A549 (cell line): ENCODE results near the gene PUM1. TPM values are rescaled to one million over a fixed set of nuclear protein-coding genes. Genes with fewer than 3 reads are reported as not detected.

Source experiments
- ATAC-seq, 2 experiments: fragments of 200-7000 bp in 1 of 2; fragments of >200 bp in 1 of 2; cut with Nextera tagmentation in 1 of 2; cut with Tn5 transposase in 1 of 2; 3 replicates each; pipeline versions ENCODE4 v1.8.0 to v1.9.1; 2018 to 2020; ENCODE audit warnings: mild to moderate bottlenecking in 1 of 2, moderate library complexity in 1 of 2
- CTCF ChIA-PET: fragments of 300-600 bp; sonication (Branson Sonifier 250); formaldehyde crosslinking; extraction: SDS; loops from one replicate; lab custom pipeline; 2021; ENCODE audit warnings: antibody characterized with exemption, inconsistent platforms; lab: Yijun Ruan, JAX
- POLR2A ChIA-PET: fragments of 350-600 bp; formaldehyde crosslinking; extraction: SDS; loops from one replicate; lab custom pipeline; 2021; ENCODE audit warnings: antibody characterized with exemption, inconsistent platforms; lab: Yijun Ruan, JAX
- DNase-seq, 2 experiments: peaks; one replicate each; pipeline versions ENCODE4 v3.0.0 to v3.0.0-alpha.2; 2011 to 2016; ENCODE audit warnings: low read depth in 1 of 2, low spot score in 1 of 2
- FAIRE-seq: peaks from 2 replicates; lab custom pipeline; 2011; peaks lifted over from hg19 to GRCh38; lab: Jason Lieb, UNC
- H3K27ac ChIP-seq, 2 experiments: fragments of >200 bp; sonication (Bioruptor Twin); formaldehyde crosslinking; 3 replicates each; pipeline ENCODE4 v1.5.1; 2016 to 2017
- H3K4me1 ChIP-seq: fragments of >200 bp; sonication (Bioruptor Twin); formaldehyde crosslinking; 3 replicates; pipeline ENCODE4 v1.6.1; 2016
- H3K4me2 ChIP-seq: fragments of >200 bp; sonication (Bioruptor Twin); formaldehyde crosslinking; 3 replicates; pipeline ENCODE4 v1.6.1; 2016
- H3K4me3 ChIP-seq: fragments of >200 bp; sonication (Bioruptor Twin); formaldehyde crosslinking; 3 replicates; pipeline ENCODE4 v1.5.1; 2016
- H3K9me3 ChIP-seq: fragments of >200 bp; sonication (Bioruptor Twin); formaldehyde crosslinking; 3 replicates; pipeline ENCODE4 v1.6.1; 2016
- BCL3 ChIP-seq: fragments of >200 bp; sonication (Bioruptor Twin); formaldehyde crosslinking; IDR thresholded peaks from 3 replicates; pipeline ENCODE4 v1.6.1; 2016
- BHLHE40 ChIP-seq: IDR thresholded peaks from 2 replicates; pipeline ENCODE4 v1.6.1; 2012; ENCODE audit warnings: low read depth, low read length, inconsistent platforms
- CBX8 ChIP-seq: fragments of 200-600 bp; sonication (generic); IDR thresholded peaks from 2 replicates; pipeline ENCODE4 v1.6.1; 2016
- CHD2 ChIP-seq: fragments of 150-350 bp; IDR thresholded peaks from 2 replicates; pipeline ENCODE4 v1.6.1; 2014; ENCODE audit warnings: low read length; ENCODE audit not compliant: partially characterized antibody
- CTCF ChIP-seq: fragments of >200 bp; sonication (Bioruptor Twin); formaldehyde crosslinking; IDR thresholded peaks from 3 replicates; pipeline ENCODE4 v1.5.1; 2016
- EP300 ChIP-seq, 2 experiments: fragments of >200 bp; sonication (Bioruptor Twin); formaldehyde crosslinking; IDR thresholded peaks; 2 replicates in 1 of 2; 3 replicates in 1 of 2; pipeline ENCODE4 v1.6.1; 2016 to 2017
- ESRRA ChIP-seq: fragments of 150-350 bp; IDR thresholded peaks from 2 replicates; pipeline ENCODE4 v1.6.1; 2014; ENCODE audit warnings: mild to moderate bottlenecking, low read length, borderline replicate concordance
- FOXS1 ChIP-seq: fragments of 250-450 bp; sonication (Bioruptor Pico); IDR thresholded peaks from 2 replicates; pipeline ENCODE4 v1.5.0; 2020; ENCODE audit warnings: mild to moderate bottlenecking, moderate library complexity
- HDAC2 ChIP-seq: fragments of 200-600 bp; sonication (generic); IDR thresholded peaks from 2 replicates; pipeline ENCODE4 v1.6.1; 2016
- HES2 ChIP-seq: fragments of >200 bp; sonication (Bioruptor Twin); formaldehyde crosslinking; IDR thresholded peaks from 2 replicates; pipeline ENCODE4 v1.6.1; 2016
- HOXB5 ChIP-seq: fragments of 250-450 bp; sonication (Bioruptor Pico); IDR thresholded peaks from 2 replicates; pipeline ENCODE4 v1.5.0; 2020; ENCODE audit warnings: mild to moderate bottlenecking, moderate library complexity
- JUN ChIP-seq, 2 experiments: fragments of >200 bp; sonication (Bioruptor Twin); formaldehyde crosslinking; IDR thresholded peaks; 2 replicates in 1 of 2; 3 replicates in 1 of 2; pipeline ENCODE4 v1.6.1; 2016 to 2017
- KDM1A ChIP-seq: fragments of 200-600 bp; sonication (generic); IDR thresholded peaks from 2 replicates; pipeline ENCODE4 v1.6.1; 2016; ENCODE audit warnings: low read depth, mild to moderate bottlenecking
- KDM5A ChIP-seq: fragments of 200-600 bp; sonication (generic); IDR thresholded peaks from 2 replicates; pipeline ENCODE4 v1.6.1; 2016; ENCODE audit warnings: antibody characterized with exemption, mild to moderate bottlenecking
- MAX ChIP-seq: IDR thresholded peaks from 2 replicates; pipeline ENCODE4 v1.6.1; 2012
- MAZ ChIP-seq: fragments of 150-350 bp; IDR thresholded peaks from 2 replicates; pipeline ENCODE4 v1.6.1; 2014; ENCODE audit warnings: antibody characterized with exemption, low read depth, low read length, borderline replicate concordance
- NR3C1 ChIP-seq: fragments of >200 bp; sonication (Bioruptor Twin); formaldehyde crosslinking; IDR thresholded peaks from 3 replicates; pipeline ENCODE4 v1.6.1; 2017
- PHF8 ChIP-seq: fragments of 200-600 bp; sonication (generic); IDR thresholded peaks from 2 replicates; pipeline ENCODE4 v1.6.1; 2016; ENCODE audit warnings: low read depth, mild to moderate bottlenecking, antibody characterized with exemption, moderate library complexity, borderline replicate concordance
- POLR2A ChIP-seq: IDR thresholded peaks from 2 replicates; pipeline ENCODE4 v1.6.1; 2012; ENCODE audit warnings: mild to moderate bottlenecking, low read length
- REST ChIP-seq: fragments of 200-600 bp; sonication (generic); IDR thresholded peaks from 2 replicates; pipeline ENCODE4 v1.6.1; 2016; ENCODE audit warnings: antibody characterized with exemption, mild to moderate bottlenecking, moderate library complexity
- USF2 ChIP-seq: fragments of 450-650 bp; IDR thresholded peaks from 2 replicates; pipeline ENCODE4 v1.6.1; 2014; ENCODE audit warnings: antibody characterized with exemption
- ZFP36 ChIP-seq: fragments of 450-650 bp; IDR thresholded peaks from 2 replicates; pipeline ENCODE4 v1.6.1; 2014; ENCODE audit warnings: borderline replicate concordance; ENCODE audit not compliant: partially characterized antibody
- ZNF302 ChIP-seq: fragments of 250-450 bp; sonication (Bioruptor Pico); IDR thresholded peaks from 2 replicates; pipeline ENCODE4 v1.9.0; 2021; ENCODE audit warnings: inconsistent platforms, mild to moderate bottlenecking, moderate library complexity
- WGBS: methylation state at CpG from one replicate; pipeline ENCODE4 v1.1.6; 2017; ENCODE audit errors: missing lambda C conversion rate; 5-methylcytosine and 5-hydroxymethylcytosine counted together
- polyA plus RNA-seq, 4 experiments: library from polyadenylated mRNA; depleted of rRNA in 3 of 4; stranded (reverse); fragments of >200 nt; fragmentation: RNase III in 1 of 4; extraction: RNeasy Plus Mini Kit Qiagen cat#74134 plus additional on column Dnase treatment in 1 of 4; gene quantifications; 2 replicates in 3 of 4; 3 replicates in 1 of 4; pipeline ENCODE4 v1.2.3, GENCODE V29; 2011 to 2017

The PUM1 gene
- polyA plus RNA-seq, 2 of the 4 experiments (the other 2 are of a cell fraction): 30.2 to 55.3 TPM

- Histone ChIP-seq H3K4me3 (no peak overlapping the region), H3K4me1 (peaks cover 17% of the 10 kb centered on the region), H3K4me2 (no peak overlapping the region), H3K27ac (no peak overlapping the region), H3K9me3 (no peaks in the 10 kb centered on the region)
- no peak for DNase-seq
- ChIA-PET CTCF (interaction anchor here (1.6 kb wide), 1 partner anchor 29 kb away, joined by 3 read pairs; no protein-coding TSS in a partner anchor), POLR2A (no interaction called here)
- no peak for ATAC-seq
- TF ChIP-seq EP300 (IDR thresholded peaks at IDR 0.05) (no peak), NR3C1 (no peak)
- no peak for FAIRE-seq
- 91% methylated on average over 6 of the region's 6 CpGs for WGBS
Measured at GRCh38 chr1:30962609-30963508, 102.7 kb downstream of the PUM1 start.

GRCh38 chr1:30957560-30958222 is 107.8 kb downstream of the PUM1 start:
- TF ChIP-seq BCL3: no peak
- no peak for TF ChIP-seq HES2
- no peak for TF ChIP-seq PHF8
- no peak for TF ChIP-seq HDAC2
- no peak for TF ChIP-seq CTCF
- no peak for TF ChIP-seq HOXB5 (CRISPR knock-in tag)
- no peak for TF ChIP-seq JUN (IDR thresholded peaks at IDR 0.05)
- no peak for TF ChIP-seq FOXS1 (CRISPR knock-in tag)
- no peak for TF ChIP-seq MAX
- TF ChIP-seq CBX8: no peak
- TF ChIP-seq KDM1A: no peak
- no peak for TF ChIP-seq KDM5A
- TF ChIP-seq ZFP36: no peak
- TF ChIP-seq BHLHE40: no peak
- TF ChIP-seq, all 56 proteins: peak for 0
- H3K27ac ChIP-seq: no peak overlapping the region
- no peak overlapping the region for H3K4me3 ChIP-seq
- ChIA-PET CTCF (interaction anchor here (1.5 to 1.6 kb wide), 2 partner anchors 11 to 29 kb away, joined by 3 to 4 read pairs; no protein-coding TSS in a partner anchor), POLR2A (no interaction called here)
- FAIRE-seq (no peak), DNase-seq (no peak), ATAC-seq (no peak)
- no peaks in the 10 kb centered on the region for H3K9me3 ChIP-seq
- H3K4me1 ChIP-seq: peaks cover 20% of the 10 kb centered on the region; the same call in 2 of the 3 replicates
- no peak overlapping the region for H3K4me2 ChIP-seq
- 89% methylated on average over 4 of the region's 4 CpGs for WGBS

GRCh38 chr1:30955448-30956015 is 110.0 kb downstream of the PUM1 start:
- ATAC-seq (no peak), FAIRE-seq (no peak)
- POLR2A ChIA-PET: no interaction called here
- TF ChIP-seq ZNF302: no peak
- TF ChIP-seq CBX8: no peak
- no peak for TF ChIP-seq USF2
- TF ChIP-seq HOXB5 (CRISPR knock-in tag): no peak
- TF ChIP-seq REST: no peak
- TF ChIP-seq POLR2A: no peak
- TF ChIP-seq JUN (IDR thresholded peaks at IDR 0.05): no peak
- no peak for TF ChIP-seq CHD2
- no peak for TF ChIP-seq EP300 (IDR thresholded peaks at IDR 0.05)
- no peak for TF ChIP-seq ESRRA
- no peak for TF ChIP-seq MAZ
- TF ChIP-seq MAX: no peak

More at GRCh38 chr1:30955448-30956015, 110.0 kb downstream of the PUM1 start:
- 56% methylated on average over 1 of the region's 1 CpG for WGBS
- no peak for DNase-seq
- CTCF ChIA-PET: no interaction called here
- peak overlapping the region; percentile 25; the same call in 2 of the 3 replicates for H3K4me2 ChIP-seq
- peaks cover 20% of the 10 kb centered on the region; the same call in 2 of the 3 replicates for H3K4me1 ChIP-seq
- H3K9me3 ChIP-seq: no peaks in the 10 kb centered on the region
- no peak overlapping the region for H3K27ac ChIP-seq
- H3K4me3 ChIP-seq: no peak overlapping the region
